HG03064 (cell line): ENCODE data around the gene ATP6V0A1.
"Not testable (repeated sequence)": the region's sequence is repeated elsewhere in the genome, so short reads cannot be mapped to it uniquely, and the experiment has no call there.

Source experiments
- ATAC-seq: cut with Tn5 transposase; IDR thresholded peaks from one replicate; pipeline ENCODE4 v1.9.1; 2021; ENCODE audit warnings: low read depth; ENCODE audit not compliant: unreplicated experiment

The ATP6V0A1 gene

DNA sequence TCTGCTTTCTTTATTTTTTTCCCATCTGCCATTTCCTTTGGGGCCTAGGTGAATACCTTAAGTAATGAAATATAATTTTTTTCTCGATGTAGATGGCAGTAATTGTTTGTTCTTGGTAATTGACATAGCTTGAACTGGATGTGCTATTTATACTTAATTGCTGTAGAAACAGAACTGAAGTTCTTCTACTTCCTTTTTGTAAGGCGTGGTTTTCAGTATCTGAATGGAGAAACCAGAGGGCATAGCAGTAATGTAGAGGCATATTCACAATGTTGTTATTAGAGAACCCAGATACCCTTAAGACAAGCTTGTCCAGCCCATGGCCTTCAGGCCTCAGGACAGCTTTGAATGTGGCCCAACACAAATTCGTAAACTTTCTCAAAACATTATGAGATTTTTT, 16.4 kb downstream of the ATP6V0A1 start:
- ATAC-seq = no peak

DNA sequence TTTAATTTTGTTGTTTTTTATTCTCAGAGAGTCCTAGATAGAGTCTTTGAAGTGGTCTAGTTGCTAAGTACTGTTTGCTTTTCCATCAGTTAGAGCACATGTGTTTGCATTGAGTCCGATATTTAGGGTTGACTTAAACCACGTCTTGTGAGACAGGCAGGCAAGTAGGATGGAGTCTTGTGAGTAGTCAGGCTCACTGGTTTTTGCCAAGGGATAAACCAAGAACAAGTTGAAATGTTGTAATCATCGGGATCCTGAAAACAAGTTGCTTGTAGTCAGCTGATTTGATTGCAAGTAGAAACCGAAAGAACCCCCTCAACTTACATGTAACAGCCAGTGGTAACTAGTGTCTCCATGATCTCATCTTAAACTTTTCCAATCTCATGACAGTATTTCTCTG, 17.2 kb downstream of the ATP6V0A1 start:
- no peak for ATAC-seq

DNA sequence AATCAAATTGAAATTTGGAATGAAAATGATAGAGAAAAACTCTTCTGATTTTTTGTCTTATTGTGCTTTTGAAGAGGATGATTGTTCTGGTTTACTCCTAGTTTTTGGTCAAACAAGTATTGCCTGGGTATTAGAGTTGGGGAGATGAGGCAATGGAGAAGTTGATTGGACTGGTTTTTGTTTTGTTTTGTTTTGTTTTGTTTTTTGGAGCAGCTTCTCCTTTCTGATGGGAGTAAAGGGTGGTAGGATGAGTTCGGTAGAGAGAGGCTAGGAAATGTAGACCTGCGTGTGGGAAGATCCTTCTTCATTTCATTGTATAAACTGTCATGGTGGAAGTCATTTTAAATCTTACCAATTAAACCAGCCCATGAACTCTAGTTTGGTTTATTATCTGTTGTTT, 17.7 kb downstream of the ATP6V0A1 start:
- no peak for ATAC-seq

DNA sequence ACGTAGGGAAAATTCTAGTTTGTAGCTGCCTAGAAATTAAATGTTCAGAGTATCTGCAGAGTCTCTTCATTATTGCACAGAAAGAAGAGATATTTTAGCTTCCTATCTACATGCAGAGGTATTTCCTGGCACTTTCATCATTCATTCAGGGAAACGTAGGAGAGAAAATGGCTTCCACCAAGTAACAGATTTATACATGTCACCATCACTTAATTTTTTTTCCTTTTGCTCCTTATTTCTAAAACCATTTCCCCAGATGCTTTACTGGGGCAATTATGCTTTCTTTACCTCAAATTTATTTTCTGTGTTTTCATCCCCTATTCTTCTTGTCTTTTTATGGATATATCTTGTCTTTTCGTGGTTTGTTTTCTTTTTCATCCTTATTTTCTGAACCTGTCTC, 18.5 kb downstream of the ATP6V0A1 start:
- no peak for ATAC-seq

DNA sequence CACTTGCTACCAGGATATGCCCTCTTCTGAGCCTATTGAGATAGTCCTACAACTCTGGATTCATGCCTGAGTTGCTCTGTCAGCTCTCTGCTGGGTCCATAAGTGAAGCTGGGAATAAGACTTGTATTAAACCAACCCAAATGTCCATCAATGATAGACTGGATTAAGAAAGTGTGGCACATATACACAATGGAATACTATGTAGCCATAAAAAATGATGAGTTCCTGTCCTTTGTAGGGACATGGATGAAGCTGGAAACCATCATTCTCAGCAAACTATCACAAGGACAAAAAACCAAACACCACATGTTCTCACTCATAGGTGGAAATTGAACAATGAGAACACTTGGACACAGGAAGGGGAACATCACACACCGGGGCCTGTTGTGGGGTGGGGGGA, 19.1 kb downstream of the ATP6V0A1 start:
- not testable (repeated sequence) for ATAC-seq

DNA sequence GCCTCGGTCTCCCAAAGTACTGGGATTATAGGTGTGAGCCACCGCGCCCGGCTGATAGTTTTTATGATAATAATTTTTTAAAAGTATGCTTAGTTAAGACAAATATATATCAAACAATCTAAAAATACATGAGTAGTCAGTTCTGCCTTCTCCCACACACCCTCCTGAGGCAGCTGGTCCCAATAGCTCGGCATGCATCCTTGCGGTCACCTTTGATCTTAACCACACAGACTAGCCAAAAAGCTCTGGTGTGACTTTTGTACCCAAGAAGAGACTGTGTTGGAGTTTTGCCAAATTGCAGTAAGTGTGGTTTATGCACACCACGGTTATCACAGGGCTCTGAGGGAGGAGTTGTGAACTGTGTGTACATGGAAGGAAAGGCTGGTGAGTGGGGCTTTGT, 25.6 kb downstream of the ATP6V0A1 start:
- ATAC-seq = no peak

DNA sequence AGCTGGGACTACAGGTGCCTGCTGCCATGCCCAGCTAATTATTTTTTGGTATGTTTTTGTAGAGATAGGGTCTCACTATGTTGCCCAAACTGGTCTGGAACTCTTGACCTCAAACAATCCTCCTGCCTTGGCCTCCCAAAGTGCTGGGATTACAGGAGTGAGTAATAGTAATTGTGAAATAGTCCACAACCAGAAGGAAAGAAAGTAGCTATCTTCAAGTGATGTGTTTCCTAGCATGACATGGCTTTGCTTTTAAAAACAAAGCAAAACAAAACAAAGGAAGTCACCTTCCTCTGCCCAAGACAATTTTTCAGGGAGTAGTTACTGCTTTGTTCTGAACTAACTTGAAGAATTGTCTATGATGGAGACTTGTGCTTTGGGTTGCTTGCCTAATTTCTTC, 27.0 kb downstream of the ATP6V0A1 start:
- no peak for ATAC-seq

DNA sequence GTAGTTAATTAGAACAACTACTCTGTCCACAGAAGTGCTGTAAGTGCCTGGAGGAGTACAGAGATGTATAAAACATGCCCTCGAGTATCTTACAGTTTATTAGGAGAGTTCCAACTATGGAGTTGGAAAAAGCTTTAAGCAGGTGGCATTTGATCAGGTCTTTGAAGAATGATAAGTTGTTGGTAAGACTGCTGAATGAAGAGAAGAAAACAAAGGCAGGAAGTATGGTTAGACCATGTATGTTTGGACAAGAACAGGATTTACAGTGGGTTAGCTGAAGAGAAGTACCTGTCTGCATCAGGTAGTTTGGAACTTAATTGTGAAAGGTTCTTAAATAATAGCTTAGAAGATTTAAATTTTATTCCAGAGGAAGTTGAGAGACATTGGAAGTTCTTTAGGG, 29.4 kb downstream of the ATP6V0A1 start:
- no peak for ATAC-seq

DNA sequence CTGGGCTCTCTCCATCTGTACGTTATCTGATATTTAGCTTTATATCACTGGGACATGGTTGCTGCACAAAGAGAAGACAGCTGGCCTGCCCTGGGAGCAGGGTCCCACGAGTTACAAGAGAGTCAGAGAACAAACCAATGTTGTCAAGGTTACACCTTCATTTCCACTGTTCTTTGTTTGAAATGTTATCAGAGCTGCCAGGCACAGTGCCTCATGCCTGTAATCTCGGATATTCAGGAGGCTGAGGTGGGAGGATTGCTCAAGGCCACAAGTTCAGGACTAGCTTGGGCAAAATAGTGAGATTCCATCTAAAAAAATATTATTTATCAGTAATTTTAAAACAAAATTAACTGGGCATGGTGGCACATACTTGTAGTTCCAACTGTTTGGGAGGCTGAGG, 34.6 kb downstream of the ATP6V0A1 start:
- no peak for ATAC-seq

DNA sequence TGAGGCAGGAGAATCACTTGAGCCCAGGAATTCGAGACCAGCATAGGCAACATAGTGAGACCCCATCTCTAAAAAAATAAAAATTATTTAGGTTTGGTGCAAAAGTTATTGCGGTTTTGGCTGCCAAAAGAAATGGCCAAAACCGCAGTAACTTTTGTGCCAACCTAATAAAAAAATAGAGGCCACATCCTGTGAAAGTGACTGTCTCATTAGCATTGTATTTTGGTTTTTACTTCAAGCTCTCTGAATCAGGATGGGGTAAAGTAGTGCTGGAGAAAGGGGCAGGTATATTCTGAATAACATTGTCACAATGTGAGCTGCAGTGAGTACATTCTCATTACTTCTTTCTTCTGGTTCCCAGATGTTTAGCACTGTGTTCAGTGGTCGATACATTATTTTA, 36.0 kb downstream of the ATP6V0A1 start:
- no peak for ATAC-seq

DNA sequence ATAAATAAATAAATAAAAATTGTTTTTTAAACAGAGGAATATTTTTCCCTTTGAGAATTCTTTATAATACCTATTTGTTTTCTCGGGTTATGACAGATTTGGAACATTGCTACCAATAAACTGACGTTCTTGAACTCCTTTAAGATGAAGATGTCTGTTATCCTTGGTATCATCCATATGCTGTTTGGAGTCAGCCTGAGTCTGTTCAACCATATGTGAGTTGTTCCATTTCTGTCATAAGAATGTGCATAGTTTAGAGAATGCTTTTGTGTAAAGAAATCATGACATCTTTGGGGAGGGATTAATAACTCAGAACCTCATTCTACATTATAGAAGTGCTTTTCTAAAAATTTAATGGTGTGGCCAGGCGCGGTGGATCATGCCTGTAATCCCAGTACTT, 40.1 kb downstream of the ATP6V0A1 start:
- ATAC-seq = no peak

DNA sequence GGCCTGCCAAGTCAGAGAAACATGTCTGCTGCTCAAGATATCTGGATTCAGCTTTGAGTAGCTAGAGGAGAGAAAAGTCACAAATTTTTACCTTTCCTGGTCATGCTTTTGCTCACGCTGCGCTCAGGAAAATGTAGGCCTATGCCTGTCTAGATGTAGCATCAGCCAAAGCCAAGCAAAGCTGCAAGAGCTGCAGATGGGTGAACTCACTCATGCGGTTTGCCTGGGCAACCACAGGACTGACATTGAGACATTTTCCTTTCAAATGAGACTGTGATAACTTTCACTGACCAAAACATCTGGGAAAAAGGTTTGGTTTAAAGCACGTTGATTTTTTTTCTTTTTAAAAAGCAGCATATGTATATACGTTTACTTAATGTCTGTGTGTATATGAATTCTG, 43.4 kb downstream of the ATP6V0A1 start:
- ATAC-seq = no peak

DNA sequence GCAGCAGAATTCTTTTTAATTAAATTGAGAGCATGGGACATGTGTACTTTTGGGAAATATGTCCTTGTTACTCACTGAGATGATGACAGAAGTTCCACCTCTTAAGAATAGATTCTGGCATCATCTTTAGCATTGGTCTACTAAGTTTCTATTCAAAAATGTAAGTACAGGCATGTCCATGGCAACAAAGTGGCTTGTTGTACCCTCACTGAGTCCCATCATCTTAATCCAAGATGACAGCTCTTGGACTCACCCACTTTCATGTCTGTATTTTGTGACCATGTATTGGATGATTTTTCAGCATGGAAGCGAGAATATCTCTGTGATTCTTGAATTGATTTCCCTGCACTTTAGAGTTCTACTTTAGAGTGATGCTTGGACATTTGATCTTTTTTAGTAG, 44.2 kb downstream of the ATP6V0A1 start:
- ATAC-seq = no peak

DNA sequence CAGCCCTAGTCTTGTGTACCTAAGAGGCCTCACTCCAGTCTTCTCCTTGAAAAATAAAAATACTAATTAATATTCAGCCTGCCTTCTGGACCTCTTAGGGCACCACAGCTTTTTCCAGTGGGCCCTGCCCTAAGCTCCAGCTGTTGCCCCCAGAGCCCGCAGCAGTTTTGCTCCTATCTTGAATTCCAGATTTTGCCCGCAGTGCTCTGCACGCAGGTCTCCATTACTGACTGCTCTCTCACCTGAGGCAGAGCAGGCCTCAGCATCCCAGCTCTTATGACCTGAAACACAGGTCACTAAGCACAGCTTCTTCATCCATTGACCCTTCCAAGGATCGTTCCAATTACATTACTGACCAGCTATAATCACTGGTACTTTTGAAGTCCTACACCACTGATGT, 49.0 kb downstream of the ATP6V0A1 start:
- ATAC-seq = no peak

DNA sequence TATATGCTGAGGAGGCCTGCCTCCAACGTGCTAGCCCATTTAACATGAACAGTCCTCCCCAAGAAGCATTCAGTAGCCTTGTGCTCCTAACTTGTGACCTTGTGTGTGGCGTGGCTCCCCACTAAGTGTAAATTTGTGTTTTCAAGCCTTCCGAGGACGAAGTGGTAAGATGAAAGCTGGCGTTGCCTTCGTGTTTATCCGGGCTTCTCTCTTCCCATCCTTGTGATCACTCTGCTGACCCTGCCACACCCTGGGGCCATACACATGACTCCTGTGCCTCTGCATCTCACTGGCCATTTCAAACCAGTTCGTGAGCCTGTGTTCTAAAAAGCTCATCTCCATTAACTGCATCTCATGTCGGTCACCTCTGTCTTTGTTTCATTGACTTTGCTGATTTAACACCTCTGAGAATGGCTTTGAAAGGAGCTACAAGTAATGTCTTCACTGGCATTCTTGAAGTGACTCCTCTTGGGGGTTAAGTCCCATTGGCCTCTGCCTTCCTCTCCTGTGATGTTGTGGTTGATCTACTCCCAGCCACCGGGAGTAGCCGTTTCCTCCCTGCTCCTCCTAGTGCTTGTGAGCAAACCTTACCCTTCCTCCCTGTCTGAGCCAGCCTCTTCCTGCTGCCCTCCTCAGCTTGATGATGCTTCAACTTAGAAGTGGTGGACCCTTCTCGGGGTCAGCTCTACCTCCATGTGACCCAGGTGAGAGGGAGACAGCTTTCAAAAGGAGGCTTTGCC, 49.9 kb downstream of the ATP6V0A1 start:
- no peak for ATAC-seq

DNA sequence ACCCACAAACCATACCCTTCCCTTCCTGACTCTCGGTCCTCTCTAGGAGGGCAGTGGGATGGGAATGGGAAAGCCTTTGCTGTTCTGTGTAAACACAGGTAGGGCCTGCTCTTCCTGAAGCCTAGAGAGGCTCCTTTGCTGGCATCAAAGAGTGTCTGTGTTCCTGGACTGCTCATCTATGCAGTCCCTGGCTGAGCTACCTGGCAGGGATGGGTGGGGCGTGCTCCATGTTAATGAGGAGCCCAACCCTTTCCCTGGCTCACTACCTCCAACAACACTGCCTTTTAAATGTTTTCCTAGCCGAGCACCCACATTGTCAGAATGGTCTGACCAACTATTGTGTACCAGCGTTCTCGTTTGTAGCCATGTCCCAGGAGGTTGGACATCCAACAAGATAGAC, 50.7 kb downstream of the ATP6V0A1 start:
- no peak for ATAC-seq

DNA sequence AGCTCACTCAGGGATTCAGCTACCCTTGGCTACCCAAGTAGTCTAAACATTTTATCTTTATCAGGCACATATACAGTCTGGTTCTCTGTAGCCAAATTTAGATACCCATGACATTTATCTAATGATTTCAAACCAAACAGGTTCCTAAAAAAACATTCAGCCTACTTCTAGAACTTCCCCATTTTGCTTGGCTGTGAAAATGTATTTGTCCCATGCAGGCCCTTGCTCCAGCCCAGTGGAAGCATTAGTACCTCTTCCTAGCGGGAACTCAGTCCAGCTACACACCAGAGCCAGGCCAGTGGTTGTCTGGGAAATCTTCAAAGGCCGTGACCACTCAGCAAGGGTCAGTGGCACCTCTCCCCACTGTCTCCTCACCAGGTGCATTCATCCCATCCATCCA, 51.2 kb downstream of the ATP6V0A1 start:
- ATAC-seq = no peak

DNA sequence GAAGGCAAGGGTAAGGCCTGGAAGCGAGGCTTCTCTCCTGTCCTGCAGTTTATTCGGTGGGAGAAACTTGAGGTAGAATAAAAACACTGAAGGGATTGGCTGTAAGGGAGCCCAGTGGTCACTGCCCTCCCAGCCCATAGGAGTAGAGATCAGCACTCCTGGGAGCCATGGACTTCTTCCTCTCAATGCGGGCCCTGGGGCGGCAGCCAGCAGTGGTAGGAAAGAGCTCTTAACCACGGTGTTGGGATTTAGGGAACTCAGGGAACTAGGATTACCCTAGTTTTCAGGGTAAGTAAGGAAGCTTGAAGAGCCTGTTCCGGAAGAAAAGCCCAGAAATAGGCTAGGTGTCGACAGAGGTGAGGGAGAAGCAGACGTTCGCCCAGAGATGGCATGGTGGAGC, 53.6 kb downstream of the ATP6V0A1 start:
- no peak for ATAC-seq

DNA sequence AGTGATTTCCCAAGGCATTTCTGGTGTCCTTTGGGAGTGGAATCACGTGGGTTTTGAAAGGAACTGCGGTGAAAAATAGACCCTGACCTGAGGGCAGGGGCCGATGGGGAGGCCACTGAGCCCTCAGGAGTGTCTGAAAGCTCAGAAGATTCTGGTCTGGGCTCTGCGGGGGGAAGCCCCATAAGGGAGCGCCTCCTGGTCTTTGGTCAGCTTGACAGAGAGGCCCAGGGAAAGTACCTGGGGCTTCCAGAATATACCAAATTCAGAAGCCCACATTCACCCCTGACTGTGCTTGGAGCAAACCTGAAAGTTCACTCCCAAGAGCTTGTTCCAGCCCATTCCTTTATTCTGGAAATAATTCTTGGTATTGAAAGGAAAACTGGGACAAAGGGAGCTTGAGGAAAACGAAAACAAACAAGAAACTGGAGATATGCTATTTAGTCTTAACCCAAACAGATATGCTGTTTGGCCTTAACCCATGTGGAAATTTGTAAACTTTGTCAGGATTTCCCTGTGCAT, 54.1 kb downstream of the ATP6V0A1 start:
- no peak for ATAC-seq

DNA sequence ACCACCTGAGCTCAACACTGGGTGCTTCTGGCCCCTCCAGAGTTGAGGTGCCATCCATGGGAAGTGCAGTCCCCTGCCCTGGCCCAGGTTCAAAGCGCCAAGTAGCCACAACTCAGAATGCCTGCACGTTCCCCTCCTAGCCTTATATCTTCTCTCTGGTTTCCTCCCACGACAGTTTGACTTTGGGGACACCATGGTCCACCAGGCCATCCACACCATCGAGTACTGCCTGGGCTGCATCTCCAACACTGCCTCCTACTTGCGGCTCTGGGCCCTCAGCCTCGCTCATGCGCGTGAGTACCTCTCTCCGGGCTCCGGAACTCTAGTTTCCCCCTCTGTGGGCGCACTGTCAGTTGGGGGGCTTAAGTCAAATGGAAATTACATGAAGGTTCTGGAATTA, 55.0 kb downstream of the ATP6V0A1 start:
- ATAC-seq = no peak

DNA sequence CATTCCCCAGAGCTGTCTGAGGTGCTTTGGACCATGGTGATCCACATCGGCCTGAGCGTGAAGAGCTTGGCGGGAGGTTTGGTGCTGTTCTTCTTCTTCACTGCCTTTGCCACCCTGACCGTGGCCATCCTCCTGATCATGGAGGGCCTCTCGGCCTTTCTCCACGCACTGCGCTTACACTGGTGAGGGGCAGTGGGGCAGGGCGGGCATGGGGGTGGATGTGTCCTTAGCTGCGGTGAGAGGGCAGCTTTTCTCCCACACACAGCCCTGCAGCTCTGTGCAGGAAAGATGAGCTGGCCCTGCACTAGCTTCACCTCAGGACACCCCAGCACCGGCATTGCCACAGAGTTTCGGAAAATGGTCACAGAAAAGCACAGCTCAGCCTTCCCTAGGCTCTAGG, 55.6 kb downstream of the ATP6V0A1 start:
- no peak for ATAC-seq

DNA sequence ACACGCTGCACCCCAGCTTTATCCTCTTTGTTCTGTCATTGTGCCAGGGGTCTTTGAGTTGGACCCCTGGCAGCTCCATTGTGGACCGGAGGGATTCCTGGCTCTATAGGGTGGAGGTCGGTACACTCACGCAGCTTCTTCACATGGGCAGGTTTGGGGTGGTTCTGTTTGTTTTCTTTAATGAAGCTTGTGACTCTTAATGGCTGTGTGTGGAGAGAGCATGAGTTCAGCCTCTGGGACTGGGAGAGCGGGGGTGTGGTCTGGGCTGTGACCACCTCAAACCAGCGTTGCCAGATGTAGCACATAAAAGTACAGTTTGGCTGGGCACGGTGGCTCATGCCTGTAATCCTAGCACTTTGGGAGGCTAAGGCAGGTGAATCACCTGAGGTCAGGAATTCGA, 56.2 kb downstream of the ATP6V0A1 start:
- no peak for ATAC-seq

DNA sequence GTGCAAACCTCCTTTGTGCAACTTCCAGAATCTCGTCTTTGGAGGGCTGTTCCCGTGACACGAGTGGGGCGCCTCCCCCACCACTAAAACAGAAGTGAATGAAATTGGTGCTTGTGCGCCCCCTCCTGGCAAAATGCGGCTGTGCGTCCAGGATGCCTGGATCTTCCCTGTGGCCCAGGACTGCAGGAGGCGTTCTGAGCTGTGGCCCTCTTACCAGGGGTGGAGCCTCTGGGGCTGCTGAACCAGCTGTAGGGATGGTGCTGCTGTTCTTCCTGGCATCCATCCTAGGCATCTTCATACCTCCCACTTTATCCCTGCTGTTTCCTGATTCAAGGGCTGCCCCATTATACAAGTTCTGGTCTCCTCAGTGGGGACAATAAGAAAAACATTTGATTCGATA, 58.8 kb downstream of the ATP6V0A1 start:
- no peak for ATAC-seq
